ENCODE measurements around the gene MACROD2.

The MACROD2 gene

GRCh38 chr20:15507151-15507550 lies 1511.8 kb downstream of the MACROD2 start:
- no peaks in the 10 kb centered on the region for H3K4me1 ChIP-seq (ENCODE audit: control insufficient read depth, insufficient read depth, low read length)
- TF ChIP-seq ZNF302 (tag by site-specific recombination; IDR thresholded peaks at IDR 0.05; ENCODE audit: low read depth) (no peak), ZNF354C (tag by site-specific recombination; IDR thresholded peaks at IDR 0.05; ENCODE audit: borderline replicate concordance, low read depth) (no peak), ZNF366 (tag by site-specific recombination; conservative IDR thresholded peaks at IDR 0.05) (peak; percentile 48; the same call in 1 of the 2 replicates), ZNF423 (tag by site-specific recombination; IDR thresholded peaks at IDR 0.05) (no peak)
- no peak overlapping the region for H3K4me3 ChIP-seq (ENCODE audit: low read depth, low read length)
- no peaks in the 10 kb centered on the region for H3K36me3 ChIP-seq (ENCODE audit: control insufficient read depth in 2 of 2, insufficient read depth in 1 of 2, low read length in 2 of 2)
- CTCF ChIA-PET, result no interaction called here
- no peak overlapping the region for H3K27ac ChIP-seq (ENCODE audit: extremely low read depth, low read depth, low read length)
- POLR2A ChIA-PET, result no interaction called here
- H3K9me3 ChIP-seq (ENCODE audit: control insufficient read depth, insufficient read depth, low read depth, low read length), result no peaks in the 10 kb centered on the region

GRCh38 chr20:15511551-15511950 lies 1516.2 kb downstream of the MACROD2 start:
- Histone ChIP-seq H3K4me1 (ENCODE audit: control insufficient read depth, insufficient read depth, low read length) (no peaks in the 10 kb centered on the region), H3K9me3 (ENCODE audit: control insufficient read depth, insufficient read depth, low read depth, low read length) (no peaks in the 10 kb centered on the region), H3K27ac (ENCODE audit: extremely low read depth, low read depth, low read length) (no peak overlapping the region), H3K36me3 (ENCODE audit: control insufficient read depth in 2 of 2, insufficient read depth in 1 of 2, low read length in 2 of 2) (no peaks in the 10 kb centered on the region), H3K4me3 (ENCODE audit: low read depth, low read length) (no peak overlapping the region)
- ChIA-PET POLR2A (no interaction called here), CTCF (no interaction called here)
- no peak for TF ChIP-seq BCL6B (tag by site-specific recombination; IDR thresholded peaks at IDR 0.05)
- no peak for TF ChIP-seq ZIC2 (tag by site-specific recombination; IDR thresholded peaks at IDR 0.05)
- TF ChIP-seq ZNF18 (tag by site-specific recombination; IDR thresholded peaks at IDR 0.05), result no peak
- TF ChIP-seq ZNF16 (tag by site-specific recombination; IDR thresholded peaks at IDR 0.05; ENCODE audit: low read depth), result no peak
- TF ChIP-seq ZBTB8A (tag by site-specific recombination; IDR thresholded peaks at IDR 0.05), result no peak
- TF ChIP-seq ZBTB48 (tag by site-specific recombination; IDR thresholded peaks at IDR 0.05), result no peak
- TF ChIP-seq ZFP69B (tag by site-specific recombination; IDR thresholded peaks at IDR 0.05), result no peak

GRCh38 chr20:15512916-15513315 lies 1517.6 kb downstream of the MACROD2 start:
- POLR2A ChIA-PET, result no interaction called here
- no peaks in the 10 kb centered on the region for H3K9me3 ChIP-seq (ENCODE audit: control insufficient read depth, insufficient read depth, low read depth, low read length)
- CTCF ChIA-PET, result no interaction called here
- TF ChIP-seq TSHZ1 (tag by site-specific recombination; IDR thresholded peaks at IDR 0.05; ENCODE audit: borderline replicate concordance) (no peak), ZSCAN18 (tag by site-specific recombination; IDR thresholded peaks at IDR 0.05) (no peak), HIC1 (tag by site-specific recombination; IDR thresholded peaks at IDR 0.05) (no peak), ZNF426 (tag by site-specific recombination; IDR thresholded peaks at IDR 0.05) (no peak), ZNF274 (IDR thresholded peaks at IDR 0.05; ENCODE audit: low read length) (no peak), ZNF274 (tag by site-specific recombination; IDR thresholded peaks at IDR 0.05; ENCODE audit: borderline replicate concordance) (no peak)

More at GRCh38 chr20:15512916-15513315, 1517.6 kb downstream of the MACROD2 start:
- Histone ChIP-seq H3K27ac (ENCODE audit: extremely low read depth, low read depth, low read length) (no peak overlapping the region), H3K36me3 (ENCODE audit: control insufficient read depth in 2 of 2, insufficient read depth in 1 of 2, low read length in 2 of 2) (no peaks in the 10 kb centered on the region), H3K4me1 (ENCODE audit: control insufficient read depth, insufficient read depth, low read length) (no peaks in the 10 kb centered on the region), H3K4me3 (ENCODE audit: low read depth, low read length) (no peak overlapping the region)
